ENCODE data around the gene MFN1.
"Not testable (repeated sequence)": the region's sequence is repeated elsewhere in the genome, so short reads cannot be mapped to it uniquely, and the experiment has no call there.

The MFN1 gene

GRCh38 chr3:179347345-179348194 is at the start of gene MFN1:
MFN1 (plus strand) TSS chr3:179347709; CDS start chr3:179348852, 1,143 bp downstream.
- DNase-seq, result peak; percentile 98

- DNase-seq, result no peak
These were observed 49.4 kb upstream of the MFN1 start for GRCh38 chr3:179297971-179298725.

GRCh38 chr3:179299316-179299715 is 48.2 kb upstream of the MFN1 start:
- DNase-seq, result no peak

- DNase-seq, result no peak
These were observed 47.4 kb upstream of the MFN1 start for GRCh38 chr3:179299999-179300613.

GRCh38 chr3:179301645-179302044 is 45.9 kb upstream of the MFN1 start:
- no peak for DNase-seq

- no peak for DNase-seq
These were observed 45.4 kb upstream of the MFN1 start for GRCh38 chr3:179302111-179302510.

GRCh38 chr3:179304605-179305004 is 42.9 kb upstream of the MFN1 start:
- no peak for DNase-seq

- DNase-seq, result not testable (repeated sequence)
These were observed 40.1 kb upstream of the MFN1 start for GRCh38 chr3:179307362-179307761.

GRCh38 chr3:179308001-179308400 is 39.5 kb upstream of the MFN1 start:
- no peak for DNase-seq

- DNase-seq, result no peak
These were observed 38.1 kb upstream of the MFN1 start for GRCh38 chr3:179309225-179310078.

- no peak for DNase-seq
These were observed 28.6 kb upstream of the MFN1 start for GRCh38 chr3:179318876-179319275.

GRCh38 chr3:179321668-179322285 is 25.7 kb upstream of the MFN1 start:
- DNase-seq, result peak; percentile 41

GRCh38 chr3:179322286-179323196 is 25.0 kb upstream of the MFN1 start, which contains the start of gene ZNF639:
ZNF639 (plus strand) TSS chr3:179323031; CDS start chr3:179328294, 5,263 bp downstream.
- peak; percentile 92 for DNase-seq

- DNase-seq, result peak; percentile 84
These were observed 24.1 kb upstream of the MFN1 start for GRCh38 chr3:179323197-179324110.

- no peak for DNase-seq
These were observed 23.2 kb upstream of the MFN1 start for GRCh38 chr3:179324270-179324754.

GRCh38 chr3:179330438-179330837 is 17.1 kb upstream of the MFN1 start:
- no peak for DNase-seq

- no peak for DNase-seq
These were observed 15.3 kb upstream of the MFN1 start for GRCh38 chr3:179332240-179332639.

- no peak for DNase-seq
These were observed 14.4 kb upstream of the MFN1 start for GRCh38 chr3:179333084-179333483.

GRCh38 chr3:179336345-179336929 is 11.1 kb upstream of the MFN1 start:
- no peak for DNase-seq

All from femur (tissue), 1 donor.